ENCODE measurements around the gene DRD4.
A peak's percentile ranks its signal among the peaks of the same experiment; 100 is the strongest.

The DRD4 gene

DNA sequence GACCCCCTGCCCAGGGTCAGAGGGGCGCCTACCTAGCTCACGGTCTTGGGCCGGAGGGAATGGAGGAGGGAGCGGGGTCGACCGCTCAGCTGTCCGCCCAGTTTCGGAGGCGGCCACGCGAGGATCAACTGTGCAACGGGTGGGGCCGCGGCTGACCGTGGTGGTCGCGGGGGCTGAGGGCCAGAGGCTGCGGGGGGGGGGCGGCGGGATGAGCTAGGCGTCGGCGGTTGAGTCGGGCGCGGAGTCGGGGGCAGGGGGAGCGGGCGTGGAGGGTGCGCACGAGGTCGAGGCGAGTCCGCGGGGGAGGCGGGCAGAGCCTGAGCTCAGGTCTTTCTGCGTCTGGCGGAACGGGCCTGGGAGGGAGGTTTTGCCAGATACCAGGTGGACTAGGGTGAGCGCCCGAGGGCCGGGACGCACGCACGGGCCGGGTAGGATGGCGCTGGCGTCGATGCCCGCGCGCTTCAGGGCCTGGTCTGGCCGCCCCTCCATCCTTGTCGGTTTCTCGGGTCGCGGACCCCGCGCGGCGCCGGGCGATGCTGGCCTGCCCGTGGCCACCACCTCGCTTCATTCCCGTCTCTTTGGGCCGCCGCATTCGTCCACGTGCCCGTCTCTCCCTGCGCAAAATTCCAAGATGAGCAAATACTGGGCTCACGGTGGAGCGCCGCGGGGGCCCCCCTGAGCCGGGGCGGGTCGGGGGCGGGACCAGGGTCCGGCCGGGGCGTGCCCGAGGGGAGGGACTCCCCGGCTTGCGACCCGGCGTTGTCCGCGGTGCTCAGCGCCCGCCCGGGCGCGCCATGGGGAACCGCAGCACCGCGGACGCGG lies at the start of gene DRD4:
Gene DRD4, plus strand, starts transcription at position 759 of the 822 bp plus-strand sequence. Its CDS starts 36 bp downstream, at position 795.
- peak; percentile 86 for DNase-seq (ENCODE audit: low spot score)

DNA sequence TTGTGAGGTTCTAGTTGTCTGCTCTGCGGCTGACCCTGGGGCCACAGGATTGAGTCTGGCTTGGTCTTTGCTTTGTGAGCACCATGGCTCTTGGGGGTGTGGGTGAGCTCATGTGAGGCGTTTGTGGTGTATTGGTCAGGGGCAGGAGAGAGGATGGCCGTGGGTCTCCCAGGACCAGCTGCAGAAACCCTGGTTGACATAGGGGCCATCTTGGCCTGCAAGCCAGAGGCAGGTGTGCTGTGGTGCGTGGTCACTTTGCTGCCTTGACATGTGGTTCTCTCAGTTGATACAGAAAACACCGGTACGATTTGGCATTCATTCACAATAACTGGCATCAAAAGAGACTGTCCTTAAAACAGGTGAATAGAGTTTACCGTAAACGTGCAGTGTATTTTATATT lies 49.5 kb upstream of the DRD4 start:
- DNase-seq (ENCODE audit: low spot score) = no peak

DNA sequence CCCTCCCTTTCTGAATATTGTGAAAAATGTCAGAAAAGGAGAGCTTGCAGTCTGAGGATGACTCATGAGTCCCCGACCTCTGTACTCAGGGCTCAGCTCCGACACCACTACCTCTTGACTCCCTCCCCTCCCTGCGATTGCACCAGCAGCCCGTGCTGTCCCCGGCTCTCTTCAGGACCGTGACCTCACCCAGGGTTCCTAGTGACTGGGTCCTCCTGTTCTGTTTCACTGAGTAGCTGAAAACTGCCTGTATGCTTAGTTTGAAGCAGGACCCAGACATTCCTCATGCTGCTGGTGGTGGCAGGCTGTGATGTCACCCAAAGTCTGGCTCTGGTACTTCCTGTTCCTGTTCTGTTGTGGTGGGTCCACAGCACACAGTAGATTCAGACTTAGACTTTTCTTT lies 49.1 kb upstream of the DRD4 start:
- DNase-seq (ENCODE audit: low spot score) = peak; percentile 62

DNA sequence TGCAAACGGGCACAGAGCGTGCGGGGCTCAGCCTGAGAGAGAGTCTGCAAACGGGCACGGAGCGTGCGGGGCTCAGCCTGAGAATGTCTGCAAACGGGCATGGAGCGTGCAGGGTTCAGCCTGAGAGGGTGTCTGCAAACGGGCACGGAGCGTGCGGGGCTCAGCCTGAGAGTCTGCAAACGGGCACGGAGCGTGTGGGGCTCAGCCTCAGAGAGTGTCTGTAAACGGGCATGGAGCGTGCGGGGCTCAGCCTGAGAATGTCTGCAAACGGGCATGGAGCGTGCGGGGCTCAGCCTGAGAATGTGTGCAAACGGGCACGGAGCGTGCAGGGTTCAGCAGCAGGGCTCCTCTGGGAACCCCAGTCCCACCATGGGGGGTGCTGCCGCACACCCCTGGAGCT lies 47.3 kb upstream of the DRD4 start:
- no peak for DNase-seq (ENCODE audit: low spot score)

DNA sequence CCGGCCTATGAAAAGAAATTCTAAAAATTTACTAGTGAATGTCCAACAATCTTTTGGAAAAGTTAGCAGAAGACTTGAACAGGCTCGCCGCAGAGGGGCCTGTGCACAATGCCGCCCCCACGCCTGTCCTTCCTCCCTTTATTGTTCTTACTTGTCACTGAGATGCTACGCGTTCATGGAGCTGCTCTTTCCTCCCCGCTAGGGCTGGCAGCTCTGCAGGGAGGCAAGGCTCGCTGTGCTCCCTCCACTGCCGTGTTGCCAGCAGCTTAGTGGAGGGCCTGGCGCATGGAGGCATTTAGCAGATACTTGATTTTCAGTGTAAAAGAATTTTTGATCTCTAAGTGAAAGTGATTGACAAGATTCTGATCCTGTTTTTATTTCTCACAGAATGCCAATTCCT lies 46.1 kb upstream of the DRD4 start:
- DNase-seq (ENCODE audit: low spot score) = no peak

DNA sequence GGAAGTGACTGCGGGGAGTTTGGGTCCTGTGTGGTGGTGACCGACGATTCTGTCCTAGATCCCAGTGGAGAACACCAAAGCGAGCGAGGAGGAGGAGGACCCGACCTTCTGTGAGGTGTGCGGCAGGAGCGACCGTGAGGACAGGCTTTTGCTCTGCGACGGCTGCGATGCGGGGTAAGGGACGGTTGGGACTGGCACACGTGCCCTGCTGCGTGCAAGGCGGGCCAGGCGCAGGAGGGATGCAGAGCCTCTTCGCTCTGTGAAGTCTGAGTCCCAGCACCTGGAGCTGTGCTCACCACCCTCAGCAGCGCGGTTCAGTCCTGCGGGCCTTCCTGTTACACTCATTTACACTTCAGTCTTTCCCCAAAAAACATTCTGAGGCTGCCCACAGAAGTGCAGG lies 44.6 kb upstream of the DRD4 start:
- no peak for DNase-seq (ENCODE audit: low spot score)

DNA sequence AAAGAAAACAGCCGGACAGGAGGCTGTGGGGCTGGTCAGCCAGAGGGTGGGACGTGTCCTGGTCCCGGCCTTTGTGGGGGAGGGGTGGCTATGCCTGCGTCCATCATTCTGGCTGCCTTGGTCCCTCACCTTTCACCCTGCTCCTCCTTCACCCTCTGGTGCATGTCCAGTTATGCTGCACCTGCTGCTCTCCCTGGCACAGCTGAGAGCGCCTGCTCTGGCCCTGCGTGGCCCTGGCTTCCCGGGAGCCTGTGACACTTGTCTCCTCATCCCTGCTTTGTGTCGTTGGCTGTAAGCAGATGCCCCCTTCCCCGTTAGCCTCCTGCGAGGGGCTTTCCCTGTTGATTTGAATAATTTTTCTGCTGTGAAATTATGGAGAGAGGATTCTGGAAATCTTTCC lies 44.2 kb upstream of the DRD4 start:
- no peak for DNase-seq (ENCODE audit: low spot score)

DNA sequence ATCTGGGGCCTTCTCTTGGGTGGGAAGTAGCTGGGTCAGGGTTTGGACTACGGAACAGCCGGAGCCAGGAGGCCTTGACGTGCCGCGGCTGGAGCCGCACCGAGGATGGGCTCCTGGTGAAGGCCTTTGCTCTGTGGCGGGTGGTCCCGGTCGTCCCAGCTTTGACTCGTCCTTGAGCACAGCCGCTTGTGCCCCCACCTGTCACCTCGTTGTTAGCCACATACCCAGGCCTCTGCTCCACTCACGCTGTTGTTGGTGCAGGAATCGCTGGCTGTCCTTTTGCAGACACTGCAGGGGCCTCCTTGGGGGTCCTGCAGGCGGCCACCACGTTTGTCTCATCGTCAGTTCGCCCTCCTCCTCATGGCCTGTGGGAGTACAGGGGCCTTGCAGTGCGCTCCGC lies 43.7 kb upstream of the DRD4 start:
- no peak for DNase-seq (ENCODE audit: low spot score)

DNA sequence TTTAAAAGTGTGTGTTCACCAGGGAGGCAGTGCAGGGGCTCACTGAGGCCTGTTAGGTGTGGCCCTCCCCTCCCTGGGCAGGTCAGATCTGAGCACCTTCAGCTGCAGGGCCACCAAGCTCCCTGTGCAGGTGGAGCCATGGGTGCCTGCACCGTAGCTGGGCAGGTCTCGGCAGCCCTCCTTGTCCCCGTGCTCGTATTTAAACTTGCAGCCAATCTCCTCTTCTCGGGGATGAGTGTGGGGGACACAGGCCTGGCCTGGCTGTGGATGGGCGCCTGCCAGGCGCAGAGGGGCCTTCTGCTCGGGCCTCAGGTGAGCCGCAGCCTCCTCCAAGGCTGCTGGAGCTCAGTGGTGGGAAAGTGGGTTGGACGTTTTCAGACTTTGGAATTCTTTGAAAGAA lies 41.7 kb upstream of the DRD4 start:
- DNase-seq (ENCODE audit: low spot score) = no peak

DNA sequence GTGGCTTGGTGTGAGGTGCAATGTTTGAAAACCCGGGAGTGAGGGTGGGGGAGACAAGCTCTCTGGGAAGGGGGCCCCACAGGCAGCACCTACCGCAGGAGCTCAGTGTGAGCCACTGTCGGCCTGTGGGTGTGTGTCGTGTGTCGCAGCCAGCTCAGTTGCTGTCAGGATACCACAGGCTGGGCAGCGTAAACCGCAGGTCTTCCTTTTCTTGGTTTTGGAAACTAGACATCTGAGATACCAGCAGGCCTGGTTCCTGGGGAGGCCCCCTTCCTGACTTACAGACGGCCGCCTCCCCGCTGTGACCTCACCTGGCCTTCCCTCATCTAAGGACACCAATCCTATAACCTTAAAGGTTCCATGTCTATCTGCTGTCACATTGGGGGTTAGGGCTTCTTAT lies 40.7 kb upstream of the DRD4 start:
- DNase-seq (ENCODE audit: low spot score) = no peak

DNA sequence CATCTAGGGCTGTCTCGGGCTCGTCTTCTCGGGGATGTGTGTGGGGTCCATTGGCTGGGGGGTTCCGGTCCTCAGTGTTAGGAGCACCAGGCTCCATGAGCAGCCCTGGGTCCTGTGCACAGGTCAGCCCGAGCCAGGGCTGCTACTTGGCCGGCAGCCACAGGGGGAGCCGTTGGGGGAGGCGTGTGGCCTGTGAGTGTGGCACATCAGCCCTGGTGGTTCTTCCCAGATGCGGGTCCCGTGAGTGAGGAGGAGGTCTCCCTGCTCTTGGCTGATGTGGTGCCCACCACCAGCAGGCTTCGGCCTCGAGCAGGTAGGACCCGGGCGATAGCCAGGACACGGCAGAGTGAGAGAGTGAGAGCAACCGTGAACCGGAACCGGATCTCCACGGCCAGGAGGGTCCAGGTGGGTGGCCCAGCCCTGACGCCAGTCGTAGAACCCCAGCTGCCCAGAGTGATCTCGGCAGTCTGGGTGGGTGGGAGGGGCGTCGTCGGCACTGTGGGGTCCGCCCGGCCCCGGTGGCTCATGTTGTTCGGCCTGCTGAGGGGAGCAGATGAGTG lies 39.8 kb upstream of the DRD4 start:
- DNase-seq (ENCODE audit: low spot score) = no peak

DNA sequence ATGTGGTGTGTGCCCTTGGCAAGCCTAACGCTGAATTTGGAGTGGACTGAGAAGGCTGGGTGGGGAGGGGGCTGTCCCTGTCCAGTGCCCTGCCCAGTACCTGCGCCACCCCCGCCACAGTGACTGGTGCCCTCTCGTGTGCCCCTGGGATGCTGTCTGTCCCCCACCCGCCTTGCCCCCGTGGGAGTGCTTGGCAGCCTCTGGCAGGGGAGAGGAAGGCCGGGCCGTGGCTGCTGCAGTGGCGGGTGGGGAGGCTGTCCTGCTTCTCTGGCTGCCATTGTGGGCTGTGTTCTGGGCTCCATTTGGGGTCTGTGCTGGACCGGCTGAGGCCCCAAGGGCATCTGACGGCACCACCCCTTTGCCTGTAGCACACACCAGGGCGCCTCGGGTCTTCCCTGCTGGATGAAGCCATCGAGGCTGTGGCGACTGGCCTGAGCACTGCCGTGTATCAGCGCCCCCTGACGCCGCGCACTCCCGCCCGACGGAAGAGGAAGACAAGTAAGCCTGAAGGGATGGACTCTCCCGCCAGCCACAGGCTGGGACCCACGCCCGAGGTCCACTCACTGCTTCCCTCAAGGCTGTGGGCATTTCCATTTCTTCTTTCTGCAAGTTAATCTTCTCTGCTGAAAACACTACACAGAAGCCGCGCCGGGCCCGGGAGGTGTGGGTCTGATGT lies 38.9 kb upstream of the DRD4 start:
- no peak for DNase-seq (ENCODE audit: low spot score)

DNA sequence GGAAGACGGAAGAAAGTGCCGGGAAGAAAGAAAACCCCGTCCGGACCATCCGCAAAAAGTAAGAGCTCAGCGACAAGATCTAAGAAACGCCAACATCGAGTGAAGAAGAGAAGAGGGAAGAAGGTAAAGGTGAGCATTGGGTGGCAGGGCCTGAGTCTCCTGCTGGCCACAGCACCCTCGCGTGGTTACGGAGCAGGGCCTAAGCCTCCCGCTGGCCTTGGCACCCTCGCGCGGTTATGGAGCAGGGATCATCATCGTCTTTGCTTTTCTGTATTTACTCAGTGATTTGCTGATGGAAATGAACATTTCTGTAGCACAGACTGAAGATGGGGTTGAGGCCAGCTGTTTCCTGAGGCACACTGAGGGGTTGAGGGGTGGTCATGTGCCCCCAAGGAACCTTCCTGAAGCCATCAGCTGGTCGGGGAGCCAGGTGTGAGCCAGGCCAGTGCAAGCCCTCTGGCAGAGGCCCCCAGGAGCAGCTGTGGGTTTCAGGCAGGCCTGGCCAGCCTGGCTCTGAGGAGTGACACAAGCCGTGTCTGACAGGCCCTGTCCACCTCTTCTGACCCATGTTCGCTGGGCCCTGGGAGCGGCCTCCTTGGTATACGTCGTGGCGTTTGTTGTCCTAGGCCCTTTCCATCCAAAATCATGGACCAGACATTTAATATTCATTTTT lies 35.4 kb upstream of the DRD4 start:
- no peak for DNase-seq (ENCODE audit: low spot score)

DNA sequence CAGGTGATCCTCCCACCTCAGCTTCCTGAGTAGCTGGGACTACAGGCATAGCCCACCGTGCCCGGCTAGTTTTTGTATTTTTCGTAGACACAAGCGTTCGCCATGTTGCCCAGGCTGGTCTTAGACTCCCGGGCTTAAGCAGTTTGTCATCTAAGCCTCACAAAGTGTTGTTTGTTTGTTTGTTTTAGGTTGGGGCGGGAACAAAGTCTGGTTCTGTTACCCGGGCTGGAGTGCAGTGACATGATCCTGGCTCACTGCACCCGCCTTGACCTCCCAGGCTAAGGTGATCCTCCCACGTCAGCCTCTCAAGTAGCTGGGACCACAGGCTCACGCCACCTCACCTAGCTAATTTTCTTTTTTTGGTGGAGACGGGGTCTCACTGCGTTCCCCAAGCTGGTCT lies 33.9 kb upstream of the DRD4 start:
- DNase-seq (ENCODE audit: low spot score) = no peak

DNA sequence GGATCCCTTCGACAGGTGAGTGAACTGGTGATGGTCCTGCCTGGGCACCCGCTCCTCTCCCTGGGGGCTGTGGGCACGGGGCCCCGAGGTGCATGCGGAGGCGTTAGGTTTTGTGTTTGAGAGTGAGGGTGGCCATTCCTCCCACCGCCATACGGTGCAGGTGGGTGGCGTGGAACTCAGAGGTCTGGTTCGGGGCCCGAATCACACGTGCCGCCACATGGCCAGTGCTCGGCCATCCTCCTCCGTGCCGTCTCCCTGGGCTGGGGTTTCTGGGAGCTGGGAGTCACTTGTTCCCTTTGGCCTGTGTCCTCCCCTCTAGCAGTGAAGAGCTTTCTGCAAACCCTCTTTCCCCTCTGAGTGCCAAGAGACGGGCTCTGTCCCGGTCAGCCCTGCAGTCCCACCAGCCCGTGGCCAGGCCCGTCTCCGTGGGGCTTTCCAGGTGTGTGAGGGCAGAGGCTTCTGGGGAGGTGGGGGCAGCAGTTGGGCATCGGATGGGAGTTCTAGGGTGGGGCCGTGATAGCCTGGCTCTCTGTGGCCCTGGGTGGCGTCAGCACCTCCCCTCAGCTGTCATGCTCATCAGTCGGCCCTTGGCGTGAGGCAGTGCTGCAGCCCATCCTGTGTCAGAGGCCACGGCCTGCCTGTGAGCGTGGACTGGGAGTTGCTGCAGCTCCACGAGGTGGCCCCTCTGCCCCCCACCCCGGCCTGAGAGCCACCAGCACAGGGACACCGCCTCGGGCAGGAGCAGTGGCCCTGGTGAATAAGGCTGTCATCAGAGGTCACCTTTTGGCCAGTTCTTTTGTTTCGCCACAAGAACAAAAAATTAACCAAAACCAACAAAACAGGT lies 31.6 kb upstream of the DRD4 start:
- no peak for DNase-seq (ENCODE audit: low spot score)

DNA sequence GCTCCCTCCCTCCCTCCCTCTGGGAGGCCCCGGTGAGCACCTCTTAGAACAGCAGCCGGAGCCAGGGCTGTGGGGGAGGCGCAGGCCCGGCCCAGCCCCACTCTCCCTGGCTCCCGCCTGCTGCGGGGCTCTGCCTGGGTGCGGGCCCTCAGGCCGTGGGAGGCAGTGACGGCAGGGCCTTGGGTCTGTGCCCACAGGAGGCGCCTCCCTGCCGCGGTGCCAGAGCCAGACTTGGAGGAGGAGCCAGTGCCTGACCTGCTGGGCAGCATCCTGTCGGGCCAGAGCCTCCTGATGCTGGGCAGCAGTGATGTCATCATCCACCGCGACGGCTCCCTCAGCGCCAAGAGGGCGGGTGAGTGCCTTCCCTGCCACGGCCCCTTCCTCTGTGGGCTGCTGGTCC lies 30.8 kb upstream of the DRD4 start:
- DNase-seq (ENCODE audit: low spot score) = no peak

DNA sequence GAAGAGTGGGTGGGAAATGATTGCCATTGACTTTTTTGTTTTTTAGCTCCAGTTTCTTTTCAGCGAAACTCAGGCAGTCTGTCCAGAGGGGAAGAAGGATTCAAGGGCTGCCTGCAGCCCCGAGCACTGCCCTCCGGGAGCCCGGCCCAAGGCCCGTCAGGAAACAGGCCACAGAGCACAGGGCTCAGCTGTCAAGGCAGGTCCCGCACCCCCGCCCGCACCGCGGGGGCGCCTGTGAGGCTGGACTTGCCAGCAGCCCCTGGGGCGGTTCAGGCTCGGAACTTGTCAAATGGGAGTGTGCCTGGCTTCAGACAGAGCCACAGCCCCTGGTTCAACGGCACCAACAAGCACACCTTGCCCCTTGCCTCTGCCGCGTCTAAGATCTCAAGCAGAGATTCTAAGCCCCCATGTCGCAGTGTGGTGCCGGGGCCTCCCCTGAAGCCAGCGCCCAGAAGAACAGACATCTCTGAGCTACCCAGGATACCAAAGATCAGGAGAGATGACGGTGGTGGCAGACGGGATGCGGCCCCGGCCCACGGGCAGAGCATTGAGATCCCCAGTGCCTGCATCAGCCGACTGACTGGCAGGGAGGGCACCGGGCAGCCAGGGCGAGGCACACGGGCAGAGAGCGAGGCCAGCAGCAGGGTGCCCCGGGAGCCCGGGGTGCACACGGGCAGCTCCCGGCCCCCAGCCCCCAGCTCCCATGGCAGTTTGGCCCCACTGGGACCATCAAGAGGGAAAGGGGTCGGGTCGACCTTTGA lies 29.9 kb upstream of the DRD4 start:
- no peak for DNase-seq (ENCODE audit: low spot score)

DNA sequence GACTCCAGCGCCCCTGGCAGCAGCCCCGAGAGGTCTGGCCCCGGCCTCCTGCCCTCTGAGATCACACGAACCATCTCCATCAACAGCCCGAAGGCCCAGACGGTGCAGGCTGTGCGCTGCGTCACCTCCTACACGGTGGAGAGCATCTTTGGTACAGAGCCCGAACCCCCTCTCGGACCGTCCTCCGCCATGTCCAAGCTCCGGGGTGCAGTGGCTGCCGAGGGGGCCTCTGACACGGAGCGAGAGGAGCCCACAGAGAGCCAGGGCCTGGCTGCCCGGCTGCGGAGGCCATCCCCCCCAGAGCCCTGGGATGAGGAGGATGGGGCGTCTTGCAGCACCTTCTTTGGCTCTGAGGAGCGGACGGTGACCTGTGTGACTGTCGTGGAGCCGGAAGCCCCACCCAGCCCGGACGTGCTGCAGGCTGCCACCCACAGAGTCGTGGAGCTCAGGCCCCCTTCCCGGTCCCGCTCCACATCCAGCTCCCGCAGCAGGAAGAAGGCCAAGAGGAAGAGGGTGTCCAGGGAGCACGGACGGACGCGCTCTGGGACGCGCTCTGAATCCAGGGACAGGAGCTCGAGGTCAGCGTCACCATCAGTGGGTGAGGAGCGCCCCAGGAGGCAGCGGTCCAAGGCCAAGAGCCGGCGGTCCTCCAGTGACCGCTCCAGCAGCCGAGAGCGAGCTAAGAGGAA lies 29.0 kb upstream of the DRD4 start:
- DNase-seq (ENCODE audit: low spot score) = no peak

DNA sequence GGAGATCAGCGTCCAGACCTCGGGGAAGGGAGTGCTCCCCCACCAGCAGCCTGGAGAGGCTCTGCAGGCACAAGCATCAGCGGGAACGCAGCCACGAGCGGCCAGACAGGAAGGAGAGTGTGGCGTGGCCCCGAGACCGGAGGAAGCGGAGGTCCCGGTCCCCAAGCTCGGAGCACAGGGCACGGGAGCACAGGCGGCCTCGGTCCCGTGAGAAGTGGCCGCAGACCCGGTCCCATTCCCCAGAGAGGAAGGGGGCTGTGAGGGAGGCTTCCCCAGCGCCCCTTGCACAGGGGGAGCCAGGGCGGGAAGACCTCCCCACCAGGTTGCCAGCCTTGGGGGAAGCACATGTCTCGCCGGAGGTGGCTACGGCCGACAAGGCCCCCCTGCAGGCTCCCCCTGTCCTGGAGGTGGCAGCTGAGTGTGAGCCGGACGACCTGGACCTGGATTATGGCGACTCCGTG lies 28.2 kb upstream of the DRD4 start:
- DNase-seq (ENCODE audit: low spot score) = no peak

DNA sequence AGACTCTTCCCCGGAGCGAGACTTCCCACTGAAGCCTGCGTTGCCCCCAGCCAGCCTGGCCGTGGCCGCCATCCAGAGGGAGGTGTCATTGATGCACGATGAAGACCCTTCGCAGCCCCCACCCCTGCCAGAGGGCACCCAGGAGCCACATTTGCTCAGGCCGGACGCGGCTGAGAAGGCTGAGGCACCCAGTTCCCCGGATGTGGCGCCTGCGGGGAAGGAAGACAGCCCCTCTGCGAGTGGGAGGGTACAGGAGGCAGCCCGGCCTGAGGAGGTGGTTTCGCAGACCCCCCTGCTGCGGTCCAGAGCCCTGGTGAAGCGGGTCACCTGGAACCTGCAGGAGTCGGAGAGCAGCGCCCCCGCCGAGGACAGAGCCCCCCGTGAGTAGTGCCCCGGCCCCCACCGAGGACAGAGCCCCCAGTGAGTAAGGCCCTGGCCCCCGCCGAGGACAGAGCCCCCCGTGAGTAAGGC lies 27.7 kb upstream of the DRD4 start:
- DNase-seq (ENCODE audit: low spot score) = no peak

Measured in GM03348 (cell line).